MM.1S (cell line): ENCODE data around the gene BNIP5.

Source experiments
- DNase-seq: peaks from one replicate; pipeline ENCODE4 v3.0.0-alpha.2; 2015
- H2AFZ ChIP-seq: fragments of 300-600 bp; sonication (generic); 2 replicates; pipeline ENCODE4 v1.6.0; 2016; ENCODE audit warnings: antibody characterized with exemption, low read length
- H3F3A ChIP-seq: fragments of 300-600 bp; sonication (generic); 2 replicates; pipeline ENCODE4 v1.6.1; 2016; ENCODE audit warnings: mild to moderate bottlenecking, antibody characterized with exemption, low read length, moderate library complexity, mixed read lengths; ENCODE audit not compliant: insufficient read depth
- H3K27ac ChIP-seq: fragments of 300-600 bp; sonication (generic); 2 replicates; pipeline ENCODE4 v1.5.1; 2016; ENCODE audit warnings: mild to moderate bottlenecking, low read length
- H3K27me3 ChIP-seq: fragments of 300-600 bp; sonication (generic); replicated peaks from 2 replicates; pipeline ENCODE4 v1.6.0; 2016; ENCODE audit warnings: low read length; ENCODE audit not compliant: insufficient read depth
- H3K36me3 ChIP-seq: fragments of 300-600 bp; sonication (generic); replicated peaks from 2 replicates; pipeline ENCODE4 v1.6.1; 2016; ENCODE audit warnings: mild to moderate bottlenecking, low read length, mixed read lengths; ENCODE audit not compliant: insufficient read depth
- H3K4me1 ChIP-seq: fragments of 300-600 bp; sonication (generic); 2 replicates; pipeline ENCODE4 v1.6.1; 2016; ENCODE audit warnings: low read length, mixed read lengths
- H3K4me2 ChIP-seq: fragments of 300-600 bp; sonication (generic); 2 replicates; pipeline ENCODE4 v1.6.0; 2016; ENCODE audit warnings: low read depth, low read length
- H3K4me3 ChIP-seq: fragments of 300-600 bp; sonication (generic); 2 replicates; pipeline ENCODE4 v1.5.1; 2016; ENCODE audit warnings: low read length, mixed read lengths
- H3K79me2 ChIP-seq: fragments of 300-600 bp; sonication (generic); 2 replicates; pipeline ENCODE4 v1.6.1; 2016; ENCODE audit warnings: mixed run types, low read length, mixed read lengths
- H3K9ac ChIP-seq: fragments of 300-600 bp; sonication (generic); 2 replicates; pipeline ENCODE4 v1.6.1; 2016; ENCODE audit warnings: low read length, mixed read lengths
- H3K9me2 ChIP-seq: fragments of 300-600 bp; sonication (generic); replicated peaks from 2 replicates; pipeline ENCODE4 v1.6.1; 2016; ENCODE audit warnings: mild to moderate bottlenecking, low read length, mixed read lengths; ENCODE audit not compliant: insufficient read depth
- H3K9me3 ChIP-seq: fragments of 300-600 bp; sonication (generic); replicated peaks from 2 replicates; pipeline ENCODE4 v1.6.1; 2016; ENCODE audit warnings: mild to moderate bottlenecking, low read length, mixed read lengths; ENCODE audit not compliant: insufficient read depth
- H4K20me1 ChIP-seq: fragments of 300-600 bp; sonication (generic); 2 replicates; pipeline ENCODE4 v1.6.1; 2016; ENCODE audit warnings: mild to moderate bottlenecking, low read length, moderate library complexity, mixed read lengths; ENCODE audit not compliant: insufficient read depth
- CTCF ChIP-seq: fragments of 300-600 bp; sonication (generic); IDR thresholded peaks from 2 replicates; pipeline ENCODE4 v1.5.1; 2016; ENCODE audit warnings: antibody characterized with exemption, low read length, mixed read lengths
- EZH2 ChIP-seq: fragments of 300-600 bp; sonication (generic); optimal IDR thresholded peaks from 2 replicates; pipeline ENCODE3; 2017; ENCODE audit warnings: low read depth, mild to moderate bottlenecking, antibody characterized with exemption, low read length, mixed read lengths
- EZH2phosphoT487 ChIP-seq: fragments of 300-600 bp; sonication (generic); IDR thresholded peaks from 2 replicates; pipeline ENCODE4 v1.6.1; 2018; ENCODE audit warnings: antibody characterized with exemption, low read length

BNIP5 gene

GRCh38 chr6:36268478-36269275, 68.0 kb downstream of the BNIP5 start:
- H3K9me3 ChIP-seq = no peaks in the 10 kb centered on the region
- no peak overlapping the region for H2AFZ ChIP-seq
- no peak overlapping the region for H3K9ac ChIP-seq
- H3K79me2 ChIP-seq = no peaks in the 10 kb centered on the region
- no peak overlapping the region for H3K27ac ChIP-seq
- no peak overlapping the region for H3K4me2 ChIP-seq
- no peaks in the 10 kb centered on the region for H3F3A ChIP-seq
- no peaks in the 10 kb centered on the region for H3K4me1 ChIP-seq
- DNase-seq = no peak
- no peaks in the 10 kb centered on the region for H3K9me2 ChIP-seq
- H4K20me1 ChIP-seq = no peaks in the 10 kb centered on the region
- no peaks in the 10 kb centered on the region for H3K36me3 ChIP-seq
- TF ChIP-seq CTCF (no peak), EZH2phosphoT487 (no peak), EZH2 (no peak)
- H3K27me3 ChIP-seq = no peaks in the 10 kb centered on the region
- H3K4me3 ChIP-seq = no peak overlapping the region

GRCh38 chr6:36267731-36268477, 68.8 kb downstream of the BNIP5 start:
- no peaks in the 10 kb centered on the region for H3K36me3 ChIP-seq
- no peaks in the 10 kb centered on the region for H3K9me2 ChIP-seq
- DNase-seq = no peak
- no peaks in the 10 kb centered on the region for H3K79me2 ChIP-seq
- no peaks in the 10 kb centered on the region for H3F3A ChIP-seq
- no peaks in the 10 kb centered on the region for H3K9me3 ChIP-seq
- no peak overlapping the region for H3K9ac ChIP-seq
- H4K20me1 ChIP-seq = no peaks in the 10 kb centered on the region
- TF ChIP-seq EZH2phosphoT487 = no peak
- TF ChIP-seq EZH2 = no peak
- TF ChIP-seq CTCF = no peak
- no peak overlapping the region for H2AFZ ChIP-seq
- H3K27ac ChIP-seq = no peak overlapping the region
- no peak overlapping the region for H3K4me2 ChIP-seq
- H3K4me3 ChIP-seq = no peak overlapping the region
- no peaks in the 10 kb centered on the region for H3K4me1 ChIP-seq
- no peaks in the 10 kb centered on the region for H3K27me3 ChIP-seq

GRCh38 chr6:36266913-36267644, 69.6 kb downstream of the BNIP5 start:
- no peaks in the 10 kb centered on the region for H3K9me3 ChIP-seq
- no peak overlapping the region for H2AFZ ChIP-seq
- H3K4me1 ChIP-seq = no peaks in the 10 kb centered on the region
- no peaks in the 10 kb centered on the region for H3K27me3 ChIP-seq
- no peaks in the 10 kb centered on the region for H3K36me3 ChIP-seq
- no peaks in the 10 kb centered on the region for H3K79me2 ChIP-seq
- H3K27ac ChIP-seq = no peak overlapping the region
- H3F3A ChIP-seq = no peaks in the 10 kb centered on the region
- H3K9me2 ChIP-seq = no peaks in the 10 kb centered on the region
- DNase-seq = no peak
- H4K20me1 ChIP-seq = no peaks in the 10 kb centered on the region
- no peak overlapping the region for H3K4me2 ChIP-seq
- no peak for TF ChIP-seq EZH2phosphoT487
- TF ChIP-seq EZH2 = no peak
- TF ChIP-seq CTCF = no peak
- no peak overlapping the region for H3K4me3 ChIP-seq
- no peak overlapping the region for H3K9ac ChIP-seq
